BLaER1 (cell line): ENCODE data around the gene LMTK3.

Experiments used
- H3K27ac ChIP-seq: shearing (Covaris generic); formaldehyde crosslinking; 2 replicates; pipeline ENCODE4 v1.8.1; 2022
- H3K27me3 ChIP-seq: shearing (Covaris generic); formaldehyde crosslinking; 2 replicates; pipeline ENCODE4 v1.8.1; 2022
- H3K36me3 ChIP-seq: shearing (Covaris generic); formaldehyde crosslinking; 2 replicates; pipeline ENCODE4 v1.8.1; 2022
- H3K4me1 ChIP-seq: shearing (Covaris generic); formaldehyde crosslinking; 2 replicates; pipeline ENCODE4 v1.8.1; 2022
- H3K4me2 ChIP-seq: shearing (Covaris generic); formaldehyde crosslinking; 2 replicates; pipeline ENCODE4 v1.8.1; 2022
- H3K4me3 ChIP-seq: shearing (Covaris generic); formaldehyde crosslinking; 2 replicates; pipeline ENCODE4 v1.8.1; 2022
- H3K9ac ChIP-seq: shearing (Covaris generic); formaldehyde crosslinking; 2 replicates; pipeline ENCODE4 v1.8.1; 2022
- H3K9me3 ChIP-seq: shearing (Covaris generic); formaldehyde crosslinking; 2 replicates; pipeline ENCODE4 v1.8.1; 2022
- H4K20me1 ChIP-seq: shearing (Covaris generic); formaldehyde crosslinking; 2 replicates; pipeline ENCODE4 v1.8.1; 2022
- Cebpa-rat ChIP-seq: shearing (Covaris generic); IDR thresholded peaks from 2 replicates; pipeline ENCODE4 v1.8.1; 2022

The LMTK3 gene

GRCh38 chr19:48478339-48479256 is 33.0 kb downstream of the LMTK3 start:
- Histone ChIP-seq H4K20me1 (peaks cover 25% of the 10 kb centered on the region), H3K9me3 (no peaks in the 10 kb centered on the region), H3K27me3 (no peaks in the 10 kb centered on the region), H3K9ac (no peak overlapping the region), H3K4me3 (no peak overlapping the region), H3K27ac (no peak overlapping the region), H3K36me3 (peaks cover 62% of the 10 kb centered on the region), H3K4me1 (peaks cover 51% of the 10 kb centered on the region), H3K4me2 (no peak overlapping the region)
- TF ChIP-seq Cebpa-rat = no peak

- Histone ChIP-seq H3K36me3 (peaks cover 70% of the 10 kb centered on the region), H4K20me1 (peaks cover 32% of the 10 kb centered on the region), H3K9ac (no peak overlapping the region)
Measured at GRCh38 chr19:48477698-48478338, 33.8 kb downstream of the LMTK3 start.

GRCh38 chr19:48477067-48477685 is 34.5 kb downstream of the LMTK3 start:
- no peak overlapping the region for H3K27ac ChIP-seq
- H3K4me2 ChIP-seq = no peak overlapping the region
- H3K27me3 ChIP-seq = no peaks in the 10 kb centered on the region
- peaks cover 39% of the 10 kb centered on the region for H3K4me1 ChIP-seq
- H3K9me3 ChIP-seq = no peaks in the 10 kb centered on the region
- peaks cover 37% of the 10 kb centered on the region for H4K20me1 ChIP-seq
- no peak overlapping the region for H3K4me3 ChIP-seq
- no peak overlapping the region for H3K9ac ChIP-seq
- peaks cover 75% of the 10 kb centered on the region for H3K36me3 ChIP-seq
- no peak for TF ChIP-seq Cebpa-rat

More at GRCh38 chr19:48477698-48478338, 33.8 kb downstream of the LMTK3 start:
- TF ChIP-seq Cebpa-rat = no peak
- Histone ChIP-seq H3K27ac (no peak overlapping the region), H3K27me3 (no peaks in the 10 kb centered on the region), H3K4me1 (peaks cover 46% of the 10 kb centered on the region), H3K4me3 (no peak overlapping the region), H3K9me3 (no peaks in the 10 kb centered on the region), H3K4me2 (no peak overlapping the region)

- Histone ChIP-seq H4K20me1 (peaks cover 47% of the 10 kb centered on the region), H3K4me1 (peaks cover 29% of the 10 kb centered on the region), H3K27ac (peak overlapping the region; percentile 41), H3K9ac (peak overlapping the region; percentile 57; the same call in 1 of the 2 replicates), H3K9me3 (no peaks in the 10 kb centered on the region), H3K4me3 (no peak overlapping the region), H3K4me2 (no peak overlapping the region), H3K27me3 (no peaks in the 10 kb centered on the region), H3K36me3 (peaks cover 85% of the 10 kb centered on the region)
- TF ChIP-seq Cebpa-rat = no peak
Measured at GRCh38 chr19:48476176-48476575, 35.5 kb downstream of the LMTK3 start.

DNA sequence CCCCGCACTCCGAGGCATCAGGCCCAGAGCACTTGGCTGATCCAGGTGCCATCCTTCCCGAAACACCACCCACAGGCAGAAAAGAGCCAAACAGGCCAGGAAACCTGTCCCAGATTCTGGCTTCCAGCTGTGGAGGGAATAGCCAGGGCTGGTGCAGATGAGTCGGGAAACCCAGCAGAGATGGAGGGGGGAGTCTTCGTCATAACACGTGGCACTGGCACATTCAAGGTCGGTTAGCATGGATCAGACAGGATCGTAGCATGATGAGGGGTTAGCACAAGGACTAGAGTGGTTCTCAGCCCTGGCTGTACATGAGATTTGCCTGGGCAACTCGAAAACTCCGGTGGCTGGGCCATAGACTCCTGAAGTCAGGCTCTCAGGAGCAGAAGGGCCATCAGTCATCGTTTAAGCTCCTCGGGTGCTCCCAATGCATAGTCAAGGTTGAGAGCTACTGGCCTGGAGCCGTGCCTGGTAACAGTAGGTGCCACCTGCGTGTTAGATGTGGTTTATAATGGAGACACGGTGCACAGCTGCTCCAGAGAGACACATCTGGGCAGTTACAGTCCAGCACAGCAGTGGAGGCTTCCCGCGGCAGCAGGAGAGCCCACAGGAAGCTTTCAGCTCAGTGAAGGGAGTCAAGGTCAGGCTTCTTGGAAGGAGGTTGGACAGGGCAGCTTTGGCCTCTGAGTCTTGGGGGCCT is 36.1 kb downstream of the LMTK3 start:
- no peaks in the 10 kb centered on the region for H3K9me3 ChIP-seq
- no peak for TF ChIP-seq Cebpa-rat
- peak overlapping the region; percentile 57 for H3K9ac ChIP-seq
- peak overlapping the region; percentile 17; the same call in 1 of the 2 replicates for H3K4me2 ChIP-seq
- H3K27me3 ChIP-seq = no peaks in the 10 kb centered on the region
- H4K20me1 ChIP-seq = peaks cover 53% of the 10 kb centered on the region
- H3K36me3 ChIP-seq = peaks cover 92% of the 10 kb centered on the region
- peaks cover 27% of the 10 kb centered on the region for H3K4me1 ChIP-seq
- H3K4me3 ChIP-seq = no peak overlapping the region
- peak overlapping the region; percentile 41 for H3K27ac ChIP-seq

DNA sequence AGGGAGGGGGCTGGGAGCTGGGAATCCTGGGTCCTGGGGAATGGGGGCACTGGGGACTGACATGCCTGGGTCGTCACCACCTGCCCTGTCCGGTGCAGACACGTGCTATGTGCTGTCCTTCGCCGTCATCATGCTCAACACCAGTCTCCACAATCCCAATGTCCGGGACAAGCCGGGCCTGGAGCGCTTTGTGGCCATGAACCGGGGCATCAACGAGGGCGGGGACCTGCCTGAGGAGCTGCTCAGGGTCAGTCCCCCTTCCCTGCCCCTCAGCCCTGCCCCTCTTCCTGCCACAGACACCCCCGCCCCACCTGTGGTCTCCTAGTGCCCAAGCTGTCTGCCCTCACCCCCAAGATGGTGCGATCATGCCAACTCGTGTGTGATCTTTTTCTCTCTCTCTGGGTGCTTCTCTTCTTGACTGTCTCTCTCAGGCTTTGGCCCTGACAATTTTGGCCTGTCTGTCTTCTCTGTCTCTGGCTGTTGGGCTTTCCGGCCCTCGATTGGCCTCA is 37.5 kb downstream of the LMTK3 start:
- Histone ChIP-seq H3K4me2 (no peak overlapping the region), H3K36me3 (peaks cover 90% of the 10 kb centered on the region), H3K4me3 (no peak overlapping the region), H3K27ac (no peak overlapping the region), H3K9me3 (no peaks in the 10 kb centered on the region), H3K9ac (no peak overlapping the region), H4K20me1 (peaks cover 61% of the 10 kb centered on the region), H3K27me3 (no peaks in the 10 kb centered on the region), H3K4me1 (peaks cover 27% of the 10 kb centered on the region)
- TF ChIP-seq Cebpa-rat = no peak

DNA sequence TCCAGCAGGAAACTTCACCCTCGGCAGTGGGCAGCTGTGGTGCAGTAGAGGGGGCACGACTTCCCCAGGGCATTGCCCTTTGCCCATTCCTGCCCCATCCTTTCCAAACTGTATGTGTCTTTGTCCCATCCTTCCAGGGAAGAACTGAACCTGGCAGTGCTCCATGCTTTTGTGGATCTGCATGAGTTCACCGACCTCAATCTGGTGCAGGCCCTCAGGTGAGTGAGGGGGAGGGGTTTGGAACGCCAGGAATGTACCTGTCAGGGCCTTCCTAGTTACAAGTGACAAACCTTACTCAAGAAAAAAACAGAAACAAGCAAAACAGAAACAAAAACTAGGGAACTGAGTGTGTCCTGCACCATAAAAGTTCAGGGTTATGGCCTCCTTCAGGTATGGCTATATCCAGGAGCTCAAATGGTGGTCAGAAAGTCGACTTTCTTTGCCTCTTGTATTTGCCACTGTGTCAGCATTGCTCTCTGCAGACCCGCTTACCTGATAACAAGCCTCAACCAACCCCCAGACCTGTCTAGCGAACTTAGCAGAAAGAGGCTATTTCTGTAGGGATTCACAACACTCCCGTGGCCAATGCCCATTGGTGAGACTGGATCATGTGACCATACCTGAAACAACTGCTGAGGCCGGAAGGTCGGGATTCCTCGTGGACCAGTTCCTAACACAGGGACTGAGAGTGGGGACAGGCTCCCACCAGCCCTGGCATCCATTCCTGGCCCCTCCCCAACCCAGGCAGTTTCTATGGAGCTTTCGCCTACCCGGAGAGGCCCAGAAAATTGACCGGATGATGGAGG is 38.3 kb downstream of the LMTK3 start:
- Histone ChIP-seq H3K27ac (no peak overlapping the region), H3K9ac (no peak overlapping the region), H3K4me2 (no peak overlapping the region), H3K27me3 (no peaks in the 10 kb centered on the region), H4K20me1 (peaks cover 60% of the 10 kb centered on the region), H3K4me1 (peaks cover 29% of the 10 kb centered on the region), H3K9me3 (no peaks in the 10 kb centered on the region), H3K4me3 (no peak overlapping the region), H3K36me3 (peaks cover 82% of the 10 kb centered on the region)
- TF ChIP-seq Cebpa-rat = no peak

GRCh38 chr19:48471836-48472235 is 39.8 kb downstream of the LMTK3 start:
- Histone ChIP-seq H3K4me3 (no peak overlapping the region), H3K4me1 (peaks cover 34% of the 10 kb centered on the region), H3K27ac (no peak overlapping the region), H3K36me3 (peaks cover 67% of the 10 kb centered on the region), H3K9me3 (no peaks in the 10 kb centered on the region), H3K9ac (0 out of 2 replicates have a peak overlapping the region, but pooled peaks have one; percentile 6), H4K20me1 (peaks cover 60% of the 10 kb centered on the region), H3K27me3 (no peaks in the 10 kb centered on the region), H3K4me2 (no peak overlapping the region)
- TF ChIP-seq Cebpa-rat = no peak
